ENCODE measurements around the gene FPR3.

DNA sequence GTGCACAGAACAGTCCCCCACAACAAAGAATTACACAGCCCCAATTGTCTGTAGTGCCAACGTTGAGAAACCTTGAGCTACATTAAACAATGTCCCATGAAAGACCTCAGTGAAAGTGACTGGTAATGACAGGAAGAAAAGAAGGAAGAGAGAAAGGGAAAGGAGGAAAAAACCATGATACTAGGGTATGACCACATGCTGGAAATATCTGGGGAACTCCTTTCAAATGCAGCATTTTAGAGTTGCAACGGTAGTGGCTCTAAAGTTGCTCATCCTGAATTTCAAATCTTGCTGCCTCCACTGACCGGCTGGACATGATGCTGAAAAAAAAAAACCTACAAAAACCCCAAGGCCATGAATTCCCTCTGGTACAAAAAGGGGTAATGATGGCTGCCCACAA, 26.5 kb downstream of the FPR3 start:
- TF ChIP-seq POLR2A (IDR thresholded peaks at IDR 0.05) = no peak
- no peak for TF ChIP-seq EP300 (IDR thresholded peaks at IDR 0.05)
- TF ChIP-seq, protein P1, sequence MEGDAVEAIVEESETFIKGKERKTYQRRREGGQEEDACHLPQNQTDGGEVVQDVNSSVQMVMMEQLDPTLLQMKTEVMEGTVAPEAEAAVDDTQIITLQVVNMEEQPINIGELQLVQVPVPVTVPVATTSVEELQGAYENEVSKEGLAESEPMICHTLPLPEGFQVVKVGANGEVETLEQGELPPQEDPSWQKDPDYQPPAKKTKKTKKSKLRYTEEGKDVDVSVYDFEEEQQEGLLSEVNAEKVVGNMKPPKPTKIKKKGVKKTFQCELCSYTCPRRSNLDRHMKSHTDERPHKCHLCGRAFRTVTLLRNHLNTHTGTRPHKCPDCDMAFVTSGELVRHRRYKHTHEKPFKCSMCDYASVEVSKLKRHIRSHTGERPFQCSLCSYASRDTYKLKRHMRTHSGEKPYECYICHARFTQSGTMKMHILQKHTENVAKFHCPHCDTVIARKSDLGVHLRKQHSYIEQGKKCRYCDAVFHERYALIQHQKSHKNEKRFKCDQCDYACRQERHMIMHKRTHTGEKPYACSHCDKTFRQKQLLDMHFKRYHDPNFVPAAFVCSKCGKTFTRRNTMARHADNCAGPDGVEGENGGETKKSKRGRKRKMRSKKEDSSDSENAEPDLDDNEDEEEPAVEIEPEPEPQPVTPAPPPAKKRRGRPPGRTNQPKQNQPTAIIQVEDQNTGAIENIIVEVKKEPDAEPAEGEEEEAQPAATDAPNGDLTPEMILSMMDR (IDR thresholded peaks at IDR 0.05) = no peak
